GM23248 (cell line): Measurements from ENCODE around the gene STX4. TPM values are rescaled to one million over a fixed set of nuclear protein-coding genes. Genes with fewer than 3 reads are reported as not detected.
"Not testable (repeated sequence)": the region's sequence is repeated elsewhere in the genome, so short reads cannot be mapped to it uniquely, and the experiment has no call there.

Experiments used
- DNase-seq: peaks from one replicate; pipeline ENCODE4 v3.0.0-alpha.2; 2015
- H2AFZ ChIP-seq: fragments of 200-600 bp; sonication (generic); 2 replicates; pipeline ENCODE4 v1.6.1; 2016; ENCODE audit warnings: antibody characterized with exemption
- H3F3A ChIP-seq: fragments of 200-600 bp; sonication (generic); 2 replicates; pipeline ENCODE4 v1.6.1; 2016; ENCODE audit warnings: mild to moderate bottlenecking, antibody characterized with exemption, mixed run types; ENCODE audit not compliant: insufficient read depth
- H3K27ac ChIP-seq: fragments of 200-600 bp; sonication (generic); 2 replicates; pipeline ENCODE4 v1.5.1; 2016; ENCODE audit warnings: mild to moderate bottlenecking
- H3K27me3 ChIP-seq: fragments of 200-600 bp; sonication (generic); replicated peaks from 2 replicates; pipeline ENCODE4 v1.6.1; 2016; ENCODE audit warnings: mild to moderate bottlenecking; ENCODE audit not compliant: insufficient read depth
- H3K36me3 ChIP-seq: fragments of 200-600 bp; sonication (generic); 2 replicates; pipeline ENCODE4 v1.6.1; 2016; ENCODE audit warnings: low read depth, mild to moderate bottlenecking
- H3K4me1 ChIP-seq: fragments of 200-600 bp; sonication (generic); 2 replicates; pipeline ENCODE4 v1.6.1; 2016; ENCODE audit warnings: mild to moderate bottlenecking; ENCODE audit not compliant: insufficient read depth
- H3K4me2 ChIP-seq: fragments of 200-600 bp; sonication (generic); one replicate; pipeline ENCODE4 v1.6.1; 2016; ENCODE audit warnings: mild to moderate bottlenecking; ENCODE audit not compliant: unreplicated experiment
- H3K4me3 ChIP-seq: fragments of 200-600 bp; sonication (generic); 2 replicates; pipeline ENCODE4 v1.5.1; 2016; ENCODE audit warnings: mild to moderate bottlenecking
- H3K79me2 ChIP-seq: fragments of 200-600 bp; sonication (generic); 2 replicates; pipeline ENCODE4 v1.6.1; 2016; ENCODE audit warnings: mild to moderate bottlenecking; ENCODE audit not compliant: insufficient read depth
- H3K9ac ChIP-seq: fragments of 200-600 bp; sonication (generic); 2 replicates; pipeline ENCODE4 v1.6.1; 2016; ENCODE audit warnings: mild to moderate bottlenecking
- H3K9me2 ChIP-seq: fragments of 200-600 bp; sonication (generic); 2 replicates; pipeline ENCODE4 v1.6.1; 2016; ENCODE audit warnings: mixed run types, mild to moderate bottlenecking, moderate library complexity; ENCODE audit not compliant: insufficient read depth
- H3K9me3 ChIP-seq: fragments of 200-600 bp; sonication (generic); one replicate; pipeline ENCODE4 v1.6.1; 2017; ENCODE audit warnings: low read depth
- H4K20me1 ChIP-seq: fragments of 200-600 bp; sonication (generic); 2 replicates; pipeline ENCODE4 v1.6.0; 2016; ENCODE audit not compliant: insufficient read depth
- EZH2 ChIP-seq: fragments of 200-600 bp; sonication (generic); IDR thresholded peaks from 2 replicates; pipeline ENCODE4 v1.6.1; 2018; ENCODE audit warnings: antibody characterized with exemption, mild to moderate bottlenecking; ENCODE audit not compliant: insufficient read depth, poor library complexity, severe bottlenecking
- EZH2phosphoT487 ChIP-seq: fragments of 200-600 bp; sonication (generic); IDR thresholded peaks from 2 replicates; pipeline ENCODE4 v1.6.1; 2018; ENCODE audit warnings: antibody characterized with exemption, moderate library complexity, mild to moderate bottlenecking, low read depth; ENCODE audit not compliant: insufficient read depth
- WGBS, 2 experiments: methylation state at CpG; one replicate each; pipeline ENCODE4 v1.1.6; 2015 to 2017; ENCODE audit warnings: low lambda C conversion rate in 2 of 2, low coverage in 1 of 2; ENCODE audit errors: missing lambda C conversion rate in 2 of 2; 5-methylcytosine and 5-hydroxymethylcytosine counted together
- in situ Hi-C: fragments of 300-500 bp; cut with MboI; formaldehyde crosslinking; loops from 2 replicates; pipeline ENCODE4 v1.15.0; 2020
- polyA plus RNA-seq: library from polyadenylated mRNA; unstranded; fragments of >200 nt; fragmentation: Nextera tagmentation; extraction: Ambion mirVana; gene quantifications from 2 replicates; pipeline ENCODE4 v1.2.1, GENCODE V29; 2016
- total RNA-seq: library from RNA; depleted of rRNA; stranded (reverse); fragments of >200 nt; shearing (Covaris generic); gene quantifications from 2 replicates; pipeline ENCODE4 v1.2.3, GENCODE V29; 2014

STX4 gene
- total and polyA plus RNA-seq, 2 experiments from 2014 or later: 24.9 to 52.1 TPM

GRCh38 chr16:31016018-31016417 is 17.3 kb upstream of the STX4 start:
- Histone ChIP-seq H3K9ac (no peak overlapping the region), H3K36me3 (no peaks in the 10 kb centered on the region), H3K79me2 (no peaks in the 10 kb centered on the region), H2AFZ (no peak overlapping the region), H3K4me3 (no peak overlapping the region), H4K20me1 (no peaks in the 10 kb centered on the region), H3K9me2 (no peaks in the 10 kb centered on the region), H3K4me1 (0 out of 2 replicates have a peak, but pooled peaks cover 1% of the 10 kb centered on the region), H3K27ac (no peak overlapping the region), H3K27me3 (no peaks in the 10 kb centered on the region), H3K9me3 (no peaks in the 10 kb centered on the region), H3F3A (no peaks in the 10 kb centered on the region), H3K4me2 (no peak overlapping the region)
- in situ Hi-C loops: no loop called here
- DNase-seq: no peak
- 69 to 70% methylated on average over 6 of the region's 6 CpGs for WGBS, 2 experiments
- TF ChIP-seq EZH2 (no peak), EZH2phosphoT487 (no peak)

- not testable (repeated sequence) for H3K9ac ChIP-seq
- 89 to 91% methylated on average over 10 of the region's 10 CpGs for WGBS, 2 experiments
Measured at GRCh38 chr16:31017756-31018155, 15.6 kb upstream of the STX4 start.

GRCh38 chr16:31020536-31020935 is 12.8 kb upstream of the STX4 start:
- H3K9ac ChIP-seq: no peak overlapping the region
- no peaks in the 10 kb centered on the region for H3F3A ChIP-seq
- DNase-seq: no peak
- no peaks in the 10 kb centered on the region for H3K9me2 ChIP-seq
- H3K79me2 ChIP-seq: no peaks in the 10 kb centered on the region
- no peaks in the 10 kb centered on the region for H4K20me1 ChIP-seq
- in situ Hi-C loops: no loop called here
- no peak overlapping the region for H3K4me2 ChIP-seq
- H3K27ac ChIP-seq: no peak overlapping the region
- H3K4me3 ChIP-seq: no peak overlapping the region
- H3K4me1 ChIP-seq: no peaks in the 10 kb centered on the region
- 83 to 90% methylated on average over 3 of the region's 3 CpGs for WGBS, 2 experiments
- H3K27me3 ChIP-seq: no peaks in the 10 kb centered on the region
- H2AFZ ChIP-seq: no peak overlapping the region
- H3K36me3 ChIP-seq: no peaks in the 10 kb centered on the region
- no peaks in the 10 kb centered on the region for H3K9me3 ChIP-seq
- no peak for TF ChIP-seq EZH2
- no peak for TF ChIP-seq EZH2phosphoT487

More at GRCh38 chr16:31017756-31018155, 15.6 kb upstream of the STX4 start:
- DNase-seq, H3K27ac ChIP-seq, in situ Hi-C loops, H2AFZ ChIP-seq, H3K4me1 ChIP-seq, H4K20me1 ChIP-seq, H3K36me3 ChIP-seq, H3F3A ChIP-seq, H3K9me2 ChIP-seq, H3K9me3 ChIP-seq, H3K4me2 ChIP-seq, H3K79me2 ChIP-seq, H3K4me3 ChIP-seq, H3K27me3 ChIP-seq: not testable (repeated sequence)

- 83% methylated on average over 12 of the region's 12 CpGs for WGBS, 2 experiments
- in situ Hi-C loops: no loop called here
- DNase-seq: peak; percentile 2
Measured at GRCh38 chr16:31022544-31023251, 10.7 kb upstream of the STX4 start.

GRCh38 chr16:31023252-31023602 is 10.1 kb upstream of the STX4 start:
- H3K79me2 ChIP-seq: no peaks in the 10 kb centered on the region
- H3K4me1 ChIP-seq: no peaks in the 10 kb centered on the region
- no peak overlapping the region for H3K4me2 ChIP-seq
- no peaks in the 10 kb centered on the region for H3K9me2 ChIP-seq
- no peaks in the 10 kb centered on the region for H3K36me3 ChIP-seq
- no peak for DNase-seq
- no peak overlapping the region for H2AFZ ChIP-seq
- in situ Hi-C loops: no loop called here
- H4K20me1 ChIP-seq: no peaks in the 10 kb centered on the region
- no peak overlapping the region for H3K9ac ChIP-seq
- H3K27me3 ChIP-seq: no peaks in the 10 kb centered on the region
- WGBS, 2 experiments: 91 to 95% methylated on average over 4 of the region's 4 CpGs
- H3K9me3 ChIP-seq: no peaks in the 10 kb centered on the region
- H3K4me3 ChIP-seq: no peak overlapping the region
- H3K27ac ChIP-seq: no peak overlapping the region
- TF ChIP-seq EZH2phosphoT487: no peak
- no peaks in the 10 kb centered on the region for H3F3A ChIP-seq

More at GRCh38 chr16:31022544-31023251, 10.7 kb upstream of the STX4 start:
- no peaks in the 10 kb centered on the region for H3K36me3 ChIP-seq
- no peaks in the 10 kb centered on the region for H3F3A ChIP-seq
- H3K4me3 ChIP-seq: no peak overlapping the region
- H3K79me2 ChIP-seq: no peaks in the 10 kb centered on the region
- no peaks in the 10 kb centered on the region for H4K20me1 ChIP-seq
- H3K27me3 ChIP-seq: no peaks in the 10 kb centered on the region
- no peak overlapping the region for H3K9ac ChIP-seq
- no peaks in the 10 kb centered on the region for H3K9me2 ChIP-seq
- H3K4me2 ChIP-seq: no peak overlapping the region
- no peak overlapping the region for H2AFZ ChIP-seq
- TF ChIP-seq EZH2: no peak
- no peak for TF ChIP-seq EZH2phosphoT487
- no peak overlapping the region for H3K27ac ChIP-seq
- H3K4me1 ChIP-seq: no peaks in the 10 kb centered on the region
- no peaks in the 10 kb centered on the region for H3K9me3 ChIP-seq
